ENCODE measurements around the gene HPS6.

DNA sequence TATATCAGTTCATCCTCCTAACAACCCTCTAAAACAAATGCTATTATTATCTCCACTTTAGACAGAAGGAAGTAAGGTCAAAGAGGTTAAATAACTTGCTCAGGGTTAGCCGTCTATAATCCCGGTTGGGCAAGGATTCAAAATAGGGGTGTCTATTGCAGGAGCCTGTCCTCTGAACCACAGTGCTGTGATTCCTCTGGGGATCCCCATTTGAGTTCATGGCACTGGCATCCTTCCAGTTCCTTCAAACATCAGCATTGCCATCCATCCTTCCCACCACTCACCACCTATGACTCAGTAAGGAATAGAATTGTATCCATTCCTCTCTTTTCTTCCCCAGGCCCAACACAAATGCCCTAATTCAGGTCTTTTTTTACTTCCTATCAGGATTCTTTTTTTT is 25.6 kb downstream of the HPS6 start:
- TF ChIP-seq, protein P1, sequence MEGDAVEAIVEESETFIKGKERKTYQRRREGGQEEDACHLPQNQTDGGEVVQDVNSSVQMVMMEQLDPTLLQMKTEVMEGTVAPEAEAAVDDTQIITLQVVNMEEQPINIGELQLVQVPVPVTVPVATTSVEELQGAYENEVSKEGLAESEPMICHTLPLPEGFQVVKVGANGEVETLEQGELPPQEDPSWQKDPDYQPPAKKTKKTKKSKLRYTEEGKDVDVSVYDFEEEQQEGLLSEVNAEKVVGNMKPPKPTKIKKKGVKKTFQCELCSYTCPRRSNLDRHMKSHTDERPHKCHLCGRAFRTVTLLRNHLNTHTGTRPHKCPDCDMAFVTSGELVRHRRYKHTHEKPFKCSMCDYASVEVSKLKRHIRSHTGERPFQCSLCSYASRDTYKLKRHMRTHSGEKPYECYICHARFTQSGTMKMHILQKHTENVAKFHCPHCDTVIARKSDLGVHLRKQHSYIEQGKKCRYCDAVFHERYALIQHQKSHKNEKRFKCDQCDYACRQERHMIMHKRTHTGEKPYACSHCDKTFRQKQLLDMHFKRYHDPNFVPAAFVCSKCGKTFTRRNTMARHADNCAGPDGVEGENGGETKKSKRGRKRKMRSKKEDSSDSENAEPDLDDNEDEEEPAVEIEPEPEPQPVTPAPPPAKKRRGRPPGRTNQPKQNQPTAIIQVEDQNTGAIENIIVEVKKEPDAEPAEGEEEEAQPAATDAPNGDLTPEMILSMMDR (IDR thresholded peaks at IDR 0.05 in 8 of 11, conservative IDR thresholded peaks at IDR 0.05 in 3 of 11): no peak
- TF ChIP-seq POLR2A (IDR thresholded peaks at IDR 0.05): no peak
